ENCODE measurements around the gene CCL27. TPM values are rescaled to one million over a fixed set of nuclear protein-coding genes. Genes with fewer than 3 reads are reported as not detected.

The CCL27 gene
- total RNA-seq, 1 experiment from 2014 or later, result not detected

DNA sequence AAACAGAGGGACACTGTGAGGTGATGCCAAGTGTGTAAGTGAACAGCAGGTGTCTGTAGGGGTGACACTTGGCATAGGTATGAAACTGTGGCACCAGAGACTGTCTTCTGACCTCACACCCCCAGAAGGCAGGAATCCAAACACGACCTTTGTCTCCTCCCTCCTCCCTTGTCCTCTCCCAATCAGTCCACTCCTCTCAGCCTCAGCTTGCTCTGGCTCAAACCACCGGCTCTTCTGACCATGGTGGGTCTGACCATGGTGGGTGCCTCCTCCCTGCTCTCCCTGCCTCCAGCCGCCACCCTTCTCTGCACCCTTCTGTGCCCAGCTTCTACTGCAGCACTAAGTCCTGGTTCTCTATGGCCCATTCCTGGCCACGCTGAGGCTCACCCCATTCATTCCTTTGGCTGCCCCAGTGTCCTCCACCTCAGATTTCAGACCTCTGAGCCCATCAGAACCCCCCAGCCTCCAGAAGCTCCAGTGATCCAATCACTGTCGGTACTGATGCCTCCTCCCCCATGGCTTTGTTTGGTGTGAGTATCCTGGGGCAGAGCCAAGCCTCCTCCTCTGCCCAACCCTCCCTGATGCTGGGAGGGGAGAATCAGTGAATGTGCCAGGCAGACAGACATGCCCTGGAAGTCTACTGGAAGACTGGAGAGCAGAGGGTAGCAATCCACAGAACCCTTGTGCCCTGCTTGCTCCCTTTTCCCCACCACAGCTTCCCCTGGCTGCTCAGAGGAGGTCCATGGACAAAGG is 31.9 kb downstream of the CCL27 start:
- Histone ChIP-seq H3K9me3 (replicated peaks) (no peaks in the 10 kb centered on the region), H3K27me3 (peaks cover 35% of the 10 kb centered on the region), H3K4me3 (no peak overlapping the region), H3K4me1 (no peaks in the 10 kb centered on the region), H3K27ac (no peak overlapping the region), H3K36me3 (peaks cover 4% of the 10 kb centered on the region; the same call in 1 of the 2 replicates)
- no peak for DNase-seq

DNA sequence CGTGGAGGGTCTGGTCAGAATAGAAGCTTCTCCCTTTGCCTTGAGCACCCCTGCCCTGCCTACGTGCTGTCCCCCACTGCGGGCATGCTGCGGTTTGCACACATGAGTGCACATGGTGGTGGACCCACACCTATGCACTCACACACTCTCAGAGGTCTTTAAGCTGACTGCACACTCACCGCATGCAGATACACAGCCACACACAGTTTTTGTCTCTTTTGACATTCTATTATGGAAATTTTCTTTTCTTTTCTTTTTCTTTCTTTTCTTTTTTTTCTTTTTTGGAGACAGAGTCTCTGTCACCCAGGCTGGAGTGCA is 33.0 kb downstream of the CCL27 start:
- no peak overlapping the region for H3K27ac ChIP-seq
- H3K4me1 ChIP-seq, result no peaks in the 10 kb centered on the region
- no peak overlapping the region for H3K4me3 ChIP-seq
- H3K9me3 ChIP-seq (replicated peaks), result no peaks in the 10 kb centered on the region
- no peaks in the 10 kb centered on the region for H3K36me3 ChIP-seq
- H3K27me3 ChIP-seq, result peaks cover 35% of the 10 kb centered on the region
- DNase-seq, result no peak

GRCh38 chr9:34628656-34629490 is 33.6 kb downstream of the CCL27 start, which contains the start of gene ARID3C:
TSS of gene ARID3C (minus strand) at chr9:34629066. CDS start at chr9:34628014, 1,052 bp downstream.
- H3K27ac ChIP-seq, result no peak within 1 kb of the TSS
- H3K4me3 ChIP-seq, result peak within 1 kb of the TSS; percentile 23; the same call in 1 of the 2 replicates
- no peaks in the 10 kb centered on the region for H3K9me3 ChIP-seq (replicated peaks)

DNA sequence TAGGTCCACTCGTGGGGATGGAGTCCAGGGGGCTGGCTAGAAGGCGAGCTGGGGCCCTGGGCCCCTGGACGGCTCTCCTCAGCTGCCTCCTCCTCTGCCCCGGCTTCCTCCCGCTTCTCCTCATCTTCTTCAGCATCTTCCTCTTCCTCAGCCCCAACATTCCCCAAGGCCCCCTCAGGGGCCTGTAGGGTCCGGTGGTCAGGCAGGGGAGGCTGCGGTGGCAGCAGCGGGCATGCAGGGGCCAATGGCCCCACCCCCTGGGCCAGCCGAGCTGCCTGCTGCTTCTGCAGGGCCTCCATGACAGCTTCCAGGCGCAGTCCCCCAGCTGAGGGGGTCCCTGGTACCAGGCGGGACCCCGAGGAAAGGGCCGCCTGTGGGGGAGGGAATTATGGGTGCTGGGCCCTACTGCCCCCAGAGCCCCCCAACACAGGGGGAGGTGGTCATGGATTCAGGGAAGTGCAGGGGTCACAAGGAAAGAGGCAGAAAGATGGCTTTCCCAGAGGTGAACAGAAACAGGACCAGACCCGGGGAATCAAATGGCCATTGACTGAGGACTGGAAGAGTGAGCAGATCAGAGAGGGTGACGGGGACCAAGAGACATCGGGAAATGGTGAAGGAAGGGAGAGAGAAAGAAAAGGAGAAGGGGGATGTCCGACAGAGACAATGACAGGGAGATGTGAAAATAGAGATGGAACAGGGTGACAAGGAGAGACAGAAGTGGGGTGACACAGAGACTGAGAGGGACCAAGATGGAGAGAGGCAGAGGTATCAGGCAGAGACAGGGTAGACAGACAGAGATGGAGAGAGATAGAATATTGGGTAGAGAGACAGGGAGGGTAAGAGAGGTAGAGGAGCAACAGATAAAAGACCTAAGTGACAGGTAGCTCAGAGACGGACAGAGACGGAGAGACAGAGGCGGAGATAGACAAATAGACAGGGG is 34.5 kb downstream of the CCL27 start:
- DNase-seq, result no peak
- H3K27ac ChIP-seq, result no peak overlapping the region
- H3K4me3 ChIP-seq, result peak overlapping the region; percentile 23; the same call in 1 of the 2 replicates
- no peaks in the 10 kb centered on the region for H3K36me3 ChIP-seq
- no peaks in the 10 kb centered on the region for H3K9me3 ChIP-seq (replicated peaks)
- peaks cover 35% of the 10 kb centered on the region for H3K27me3 ChIP-seq
- no peaks in the 10 kb centered on the region for H3K4me1 ChIP-seq

More at GRCh38 chr9:34628656-34629490, 33.6 kb downstream of the CCL27 start, which contains the start of gene ARID3C:
- no peak for DNase-seq
- Histone ChIP-seq H3K4me1 (no peaks in the 10 kb centered on the region), H3K27me3 (peaks cover 35% of the 10 kb centered on the region), H3K36me3 (no peaks in the 10 kb centered on the region)

- DNase-seq, result no peak
- no peaks in the 10 kb centered on the region for H3K9me3 ChIP-seq (replicated peaks)
- H3K36me3 ChIP-seq, result no peaks in the 10 kb centered on the region
- H3K4me3 ChIP-seq, result no peak overlapping the region
- H3K4me1 ChIP-seq, result no peaks in the 10 kb centered on the region
- no peak overlapping the region for H3K27ac ChIP-seq
- peaks cover 31% of the 10 kb centered on the region for H3K27me3 ChIP-seq
Measured at GRCh38 chr9:34625186-34625486, 37.3 kb downstream of the CCL27 start.

GRCh38 chr9:34624475-34625185 is 37.8 kb downstream of the CCL27 start:
- peaks cover 26% of the 10 kb centered on the region for H3K27me3 ChIP-seq
- H3K4me3 ChIP-seq, result no peak overlapping the region
- DNase-seq, result no peak

DNA sequence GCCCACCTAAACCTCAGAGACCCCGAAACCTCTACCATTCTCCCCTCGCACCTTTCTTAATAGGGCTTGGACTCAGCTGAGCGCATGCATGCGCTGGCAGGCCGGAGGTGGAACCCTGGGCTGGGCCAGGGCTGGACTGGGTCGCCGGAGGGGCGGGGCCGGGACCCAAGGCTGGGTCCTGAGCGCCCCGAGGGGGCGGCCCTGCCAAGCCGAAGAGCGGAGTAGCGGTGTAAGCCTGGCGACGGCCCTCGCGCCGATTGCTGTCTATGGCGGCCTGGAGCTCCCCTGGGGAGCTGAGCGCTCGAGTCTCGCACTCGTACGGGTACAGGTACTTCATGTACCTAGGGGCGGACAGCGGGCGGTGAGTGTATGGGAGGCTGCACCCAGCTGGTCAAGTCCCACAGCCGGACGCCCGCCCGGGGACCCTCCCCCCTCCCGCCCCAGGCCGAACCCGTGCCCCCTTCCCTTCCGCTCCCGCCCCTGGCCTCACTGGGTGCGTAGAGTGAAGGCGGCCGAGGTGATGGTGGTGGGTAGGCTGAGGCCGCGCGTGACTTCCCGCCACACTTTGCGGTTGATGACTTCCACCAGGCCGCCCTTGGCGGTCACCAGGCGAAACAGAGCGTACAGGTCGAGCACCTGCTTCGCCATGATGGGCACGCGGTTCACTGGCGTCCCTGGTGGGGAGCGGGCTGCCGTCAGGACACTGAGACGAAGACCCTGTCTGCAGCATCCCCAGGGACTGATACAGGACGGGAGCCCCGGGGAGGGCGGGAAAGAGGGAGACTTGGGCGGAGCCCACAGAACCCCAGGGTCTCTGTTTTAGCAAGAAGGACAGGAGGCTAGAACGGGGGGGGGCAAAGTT is 38.9 kb downstream of the CCL27 start:
- H3K9me3 ChIP-seq (replicated peaks), result no peaks in the 10 kb centered on the region

More at GRCh38 chr9:34624475-34625185, 37.8 kb downstream of the CCL27 start:
- H3K9me3 ChIP-seq (replicated peaks), result no peaks in the 10 kb centered on the region
- no peaks in the 10 kb centered on the region for H3K36me3 ChIP-seq
- H3K4me1 ChIP-seq, result no peaks in the 10 kb centered on the region
- H3K27ac ChIP-seq, result no peak overlapping the region

GRCh38 chr9:34620061-34620994 is 42.1 kb downstream of the CCL27 start, which contains the start of gene DCTN3:
TSS of gene DCTN3 (minus strand) at chr9:34620495. CDS start at chr9:34620464, 31 bp downstream.
- H3K4me3 ChIP-seq, result peak within 1 kb of the TSS; percentile 67
- H3K27me3 ChIP-seq, result no peaks in the 10 kb centered on the region
- H3K27ac ChIP-seq, result no peak within 1 kb of the TSS
- no peaks in the 10 kb centered on the region for H3K36me3 ChIP-seq
- peak; percentile 91 to 93 for DNase-seq
- no peaks in the 10 kb centered on the region; the same call in 1 of the 2 replicates for H3K4me1 ChIP-seq
- H3K9me3 ChIP-seq (replicated peaks), result no peaks in the 10 kb centered on the region

More for the DNA sequence above, 38.9 kb downstream of the CCL27 start:
- Histone ChIP-seq H3K27ac (no peak overlapping the region), H3K36me3 (no peaks in the 10 kb centered on the region), H3K4me1 (no peaks in the 10 kb centered on the region; the same call in 1 of the 2 replicates), H3K4me3 (no peak overlapping the region), H3K27me3 (peaks cover 21% of the 10 kb centered on the region)
- no peak for DNase-seq

GRCh38 chr9:34615132-34615531 is 47.3 kb downstream of the CCL27 start:
- H3K9me3 ChIP-seq (replicated peaks), result no peaks in the 10 kb centered on the region
- H3K27ac ChIP-seq, result no peak overlapping the region
- no peaks in the 10 kb centered on the region for H3K27me3 ChIP-seq
- no peaks in the 10 kb centered on the region; the same call in 1 of the 2 replicates for H3K4me1 ChIP-seq
- no peaks in the 10 kb centered on the region for H3K36me3 ChIP-seq
- H3K4me3 ChIP-seq, result no peak overlapping the region
- no peak for DNase-seq

- no peaks in the 10 kb centered on the region for H3K36me3 ChIP-seq
- H3K4me1 ChIP-seq, result no peaks in the 10 kb centered on the region
- H3K9me3 ChIP-seq (replicated peaks), result no peaks in the 10 kb centered on the region
- H3K27me3 ChIP-seq, result no peaks in the 10 kb centered on the region
- H3K27ac ChIP-seq, result peak overlapping the region; percentile 72
- peak; percentile 80 to 89 for DNase-seq
- H3K4me3 ChIP-seq, result peak overlapping the region; percentile 79
Measured at GRCh38 chr9:34612788-34613390, 49.6 kb downstream of the CCL27 start.

Measured in SJCRH30 (cell line).